ENCODE results near the gene CCR4.

- no peak for TF ChIP-seq BHLHE40 (IDR thresholded peaks at IDR 0.05; ENCODE audit: low read depth, low read length)
- TF ChIP-seq CTCF (IDR thresholded peaks at IDR 0.05): no peak
- no peak for TF ChIP-seq FOSL2 (IDR thresholded peaks at IDR 0.05)
- TF ChIP-seq FOSL2 (CRISPR knock-in tag; IDR thresholded peaks at IDR 0.05): no peak
- no peak for TF ChIP-seq JUN (IDR thresholded peaks at IDR 0.05)
Observed at GRCh38 chr3:32922078-32922477, 29.4 kb upstream of the CCR4 start.
